ENCODE results near the gene CHCHD3. TPM values are rescaled to one million over a fixed set of nuclear protein-coding genes. Genes with fewer than 3 reads are reported as not detected.

CHCHD3 gene
- total RNA-seq, 1 donor from 2014 or later = 61.5 TPM

- no peaks in the 10 kb centered on the region for H3K36me3 Mint-ChIP-seq (ENCODE audit: unreplicated experiment)
- H3K27me3 Mint-ChIP-seq (ENCODE audit: unreplicated experiment) = peaks cover 2% of the 10 kb centered on the region
- peak overlapping the region; percentile 56 for H3K27ac Mint-ChIP-seq (ENCODE audit: unreplicated experiment)
- TF ChIP-seq CTCF (IDR thresholded peaks at IDR 0.05; ENCODE audit: partially characterized antibody, unreplicated experiment) = no peak
- no peaks in the 10 kb centered on the region for H3K9me3 Mint-ChIP-seq (ENCODE audit: unreplicated experiment)
- peaks cover 4% of the 10 kb centered on the region for H3K4me1 Mint-ChIP-seq (ENCODE audit: low read depth, unreplicated experiment)
- H3K4me3 Mint-ChIP-seq (ENCODE audit: unreplicated experiment) = peak overlapping the region; percentile 95
- no peak for DNase-seq
Observed at GRCh38 chr7:133082390-133082766, 488 bp upstream of the CHCHD3 start.

- Mint-ChIP-seq H3K4me3 (ENCODE audit: unreplicated experiment) (peak overlapping the region; percentile 95), H3K27me3 (ENCODE audit: unreplicated experiment) (peaks cover 2% of the 10 kb centered on the region), H3K9me3 (ENCODE audit: unreplicated experiment) (no peaks in the 10 kb centered on the region), H3K4me1 (ENCODE audit: low read depth, unreplicated experiment) (peaks cover 4% of the 10 kb centered on the region), H3K27ac (ENCODE audit: unreplicated experiment) (peak overlapping the region; percentile 59), H3K36me3 (ENCODE audit: unreplicated experiment) (no peaks in the 10 kb centered on the region)
- no peak for DNase-seq
- no peak for TF ChIP-seq CTCF (IDR thresholded peaks at IDR 0.05; ENCODE audit: partially characterized antibody, unreplicated experiment)
Observed at GRCh38 chr7:133081119-133081598, 731 bp downstream of the CHCHD3 start.

GRCh38 chr7:133079296-133079695 is 2.6 kb downstream of the CHCHD3 start:
- Mint-ChIP-seq H3K9me3 (ENCODE audit: unreplicated experiment) (no peaks in the 10 kb centered on the region), H3K4me3 (ENCODE audit: unreplicated experiment) (no peak overlapping the region), H3K36me3 (ENCODE audit: unreplicated experiment) (no peaks in the 10 kb centered on the region), H3K27me3 (ENCODE audit: unreplicated experiment) (no peaks in the 10 kb centered on the region), H3K27ac (ENCODE audit: unreplicated experiment) (no peak overlapping the region), H3K4me1 (ENCODE audit: low read depth, unreplicated experiment) (peaks cover 4% of the 10 kb centered on the region)
- no peak for TF ChIP-seq CTCF (IDR thresholded peaks at IDR 0.05; ENCODE audit: partially characterized antibody, unreplicated experiment)
- no peak for DNase-seq

GRCh38 chr7:133077394-133077793 is 4.5 kb downstream of the CHCHD3 start:
- H3K4me3 Mint-ChIP-seq (ENCODE audit: unreplicated experiment) = no peak overlapping the region
- TF ChIP-seq CTCF (IDR thresholded peaks at IDR 0.05; ENCODE audit: partially characterized antibody, unreplicated experiment) = no peak
- no peak overlapping the region for H3K27ac Mint-ChIP-seq (ENCODE audit: unreplicated experiment)
- H3K27me3 Mint-ChIP-seq (ENCODE audit: unreplicated experiment) = peaks cover 3% of the 10 kb centered on the region
- DNase-seq = no peak
- peaks cover 6% of the 10 kb centered on the region for H3K4me1 Mint-ChIP-seq (ENCODE audit: low read depth, unreplicated experiment)
- peaks cover 3% of the 10 kb centered on the region for H3K9me3 Mint-ChIP-seq (ENCODE audit: unreplicated experiment)
- no peaks in the 10 kb centered on the region for H3K36me3 Mint-ChIP-seq (ENCODE audit: unreplicated experiment)

- Mint-ChIP-seq H3K36me3 (ENCODE audit: unreplicated experiment) (no peaks in the 10 kb centered on the region), H3K9me3 (ENCODE audit: unreplicated experiment) (peaks cover 6% of the 10 kb centered on the region), H3K27me3 (ENCODE audit: unreplicated experiment) (peaks cover 5% of the 10 kb centered on the region), H3K4me3 (ENCODE audit: unreplicated experiment) (no peak overlapping the region), H3K4me1 (ENCODE audit: low read depth, unreplicated experiment) (peaks cover 11% of the 10 kb centered on the region), H3K27ac (ENCODE audit: unreplicated experiment) (no peak overlapping the region)
- no peak for TF ChIP-seq CTCF (IDR thresholded peaks at IDR 0.05; ENCODE audit: partially characterized antibody, unreplicated experiment)
- DNase-seq = no peak
Observed at GRCh38 chr7:133076142-133076541, 5.7 kb downstream of the CHCHD3 start.
